Glomerular endothelial cell (primary cell): Measurements from ENCODE around the gene U2AF2. TPM values are rescaled to one million over a fixed set of nuclear protein-coding genes. Genes with fewer than 3 reads are reported as not detected.

Experiments
- DNase-seq: peaks from one replicate; pipeline ENCODE4 v3.0.0-alpha.2; 2011; ENCODE audit warnings: low read depth, low spot score; ENCODE audit errors: extremely low read depth
- total RNA-seq: library from RNA; depleted of rRNA; stranded (reverse); fragments of >200 nt; gene quantifications from 2 replicates; pipeline ENCODE4 v1.2.3, GENCODE V29; 2015

The U2AF2 gene
- total RNA-seq, 1 donor from 2014 or later = 150 TPM

DNA sequence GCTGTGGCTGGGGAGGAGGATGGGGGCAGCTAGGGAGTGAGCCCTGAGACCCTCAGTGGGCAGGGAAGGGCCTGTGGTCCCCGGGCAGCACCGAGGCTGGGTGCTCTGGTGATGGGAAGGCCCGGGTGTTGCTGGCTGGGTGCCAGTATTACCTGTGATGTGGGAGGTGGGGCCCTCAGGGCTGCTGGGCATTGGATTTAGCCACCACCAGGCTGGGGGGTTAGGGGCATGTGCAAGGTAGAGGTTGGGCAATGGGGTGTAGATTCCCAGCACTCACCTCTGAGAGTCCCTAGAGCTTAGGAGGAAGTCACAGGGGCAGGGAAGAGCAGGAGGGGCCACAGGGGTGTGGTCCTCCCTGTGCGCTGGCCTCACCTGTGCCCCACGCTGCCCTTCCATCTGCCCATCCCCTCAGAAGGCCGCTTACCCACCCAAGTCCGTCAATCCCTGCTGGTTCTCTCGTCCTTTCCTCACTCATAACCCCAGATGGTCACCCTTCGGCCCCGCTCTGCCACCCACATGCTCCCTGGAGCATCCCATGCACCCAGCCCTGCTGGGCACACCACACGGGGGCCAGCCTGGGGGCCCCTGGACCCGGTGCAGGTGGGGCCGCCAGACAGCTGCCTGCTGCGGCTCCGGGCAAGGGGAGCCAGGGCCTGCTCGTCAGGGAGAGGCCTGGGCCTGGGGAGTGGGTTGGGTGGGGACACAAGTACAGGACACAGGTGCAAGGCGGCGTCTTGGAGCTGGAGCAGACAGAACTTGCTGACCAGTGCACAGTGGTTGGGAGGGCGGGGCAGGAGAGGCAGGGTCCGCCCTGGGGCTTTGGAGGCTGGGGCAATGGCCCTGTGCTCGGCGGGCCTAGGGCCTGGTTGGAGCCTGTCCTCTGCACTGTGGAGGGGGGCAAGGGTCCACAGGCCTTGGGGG is 32.7 kb downstream of the U2AF2 start:
- no peak for DNase-seq

DNA sequence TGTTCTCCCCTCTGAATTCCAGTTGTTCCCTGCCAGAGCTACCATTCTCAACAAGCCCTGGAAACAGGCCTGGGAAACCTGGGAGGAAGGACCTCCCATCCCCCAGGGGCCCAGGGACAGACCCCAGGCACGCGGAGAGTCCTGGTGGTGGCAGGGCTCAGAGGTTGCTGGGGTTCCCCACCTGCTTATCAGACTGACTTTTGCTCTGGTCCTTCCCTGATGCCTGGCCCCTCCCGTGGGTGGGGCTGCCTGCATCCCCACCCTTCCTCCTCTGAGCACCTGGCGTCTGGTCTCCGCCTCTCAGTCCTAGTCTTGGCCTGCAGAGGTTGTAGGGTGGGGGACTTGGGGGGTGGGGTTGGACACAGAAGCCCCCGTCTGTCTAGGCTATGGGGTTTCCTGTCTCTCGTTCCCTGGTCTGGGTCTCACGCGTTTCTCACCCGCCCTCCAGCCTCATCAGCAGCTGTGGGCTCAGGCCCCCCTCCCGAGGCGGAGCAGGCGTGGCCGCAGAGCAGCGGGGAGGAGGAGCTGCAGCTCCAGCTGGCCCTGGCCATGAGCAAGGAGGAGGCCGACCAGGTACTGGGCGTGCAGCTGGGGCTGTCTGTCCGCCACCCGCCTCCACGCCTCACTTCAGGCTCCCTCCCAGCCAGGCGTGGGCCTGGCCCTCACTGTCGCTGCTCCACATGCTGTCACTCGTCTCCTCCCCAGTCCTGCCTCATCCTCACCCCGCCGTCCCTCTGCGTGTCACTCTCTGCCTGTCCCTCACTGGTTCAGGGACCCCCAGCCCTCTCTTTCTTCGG is 33.8 kb downstream of the U2AF2 start:
- no peak for DNase-seq

DNA sequence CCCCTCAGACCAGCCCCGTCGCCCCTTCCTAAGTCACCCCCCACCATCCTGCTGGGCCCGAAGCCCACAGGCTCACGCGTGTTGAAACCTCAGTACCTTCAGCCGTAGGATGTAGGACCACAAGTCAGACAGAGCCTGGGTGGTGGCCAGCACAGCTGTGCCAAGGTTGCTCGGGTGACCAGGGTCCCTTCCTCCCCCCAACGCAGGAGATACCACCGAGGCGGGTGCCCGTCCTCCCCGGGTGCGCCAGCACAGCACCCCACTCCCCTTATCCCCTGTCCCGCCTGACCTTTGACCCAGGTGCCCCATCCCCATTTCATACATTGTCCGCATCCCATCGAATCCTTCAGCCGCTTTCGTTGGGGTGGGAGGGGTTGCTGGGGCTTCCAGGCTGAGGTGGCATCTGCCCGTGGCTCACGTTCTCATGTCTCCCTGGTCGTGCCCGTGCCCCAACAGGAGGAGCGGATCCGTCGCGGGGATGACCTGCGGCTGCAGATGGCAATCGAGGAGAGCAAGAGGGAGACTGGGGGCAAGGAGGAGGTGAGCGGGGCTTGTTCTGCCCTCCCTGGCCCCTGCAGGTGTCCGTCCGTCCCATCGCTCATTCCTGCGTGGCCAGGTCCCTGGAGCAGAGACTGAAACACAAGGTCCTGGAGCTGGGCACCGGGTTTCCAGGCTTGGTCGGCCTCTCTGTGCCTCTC is 34.7 kb downstream of the U2AF2 start:
- DNase-seq = no peak

GRCh38 chr19:55690109-55690768 is 35.4 kb downstream of the U2AF2 start:
- no peak for DNase-seq

- DNase-seq = no peak
Measured at GRCh38 chr19:55690769-55691545, 36.1 kb downstream of the U2AF2 start.

DNA sequence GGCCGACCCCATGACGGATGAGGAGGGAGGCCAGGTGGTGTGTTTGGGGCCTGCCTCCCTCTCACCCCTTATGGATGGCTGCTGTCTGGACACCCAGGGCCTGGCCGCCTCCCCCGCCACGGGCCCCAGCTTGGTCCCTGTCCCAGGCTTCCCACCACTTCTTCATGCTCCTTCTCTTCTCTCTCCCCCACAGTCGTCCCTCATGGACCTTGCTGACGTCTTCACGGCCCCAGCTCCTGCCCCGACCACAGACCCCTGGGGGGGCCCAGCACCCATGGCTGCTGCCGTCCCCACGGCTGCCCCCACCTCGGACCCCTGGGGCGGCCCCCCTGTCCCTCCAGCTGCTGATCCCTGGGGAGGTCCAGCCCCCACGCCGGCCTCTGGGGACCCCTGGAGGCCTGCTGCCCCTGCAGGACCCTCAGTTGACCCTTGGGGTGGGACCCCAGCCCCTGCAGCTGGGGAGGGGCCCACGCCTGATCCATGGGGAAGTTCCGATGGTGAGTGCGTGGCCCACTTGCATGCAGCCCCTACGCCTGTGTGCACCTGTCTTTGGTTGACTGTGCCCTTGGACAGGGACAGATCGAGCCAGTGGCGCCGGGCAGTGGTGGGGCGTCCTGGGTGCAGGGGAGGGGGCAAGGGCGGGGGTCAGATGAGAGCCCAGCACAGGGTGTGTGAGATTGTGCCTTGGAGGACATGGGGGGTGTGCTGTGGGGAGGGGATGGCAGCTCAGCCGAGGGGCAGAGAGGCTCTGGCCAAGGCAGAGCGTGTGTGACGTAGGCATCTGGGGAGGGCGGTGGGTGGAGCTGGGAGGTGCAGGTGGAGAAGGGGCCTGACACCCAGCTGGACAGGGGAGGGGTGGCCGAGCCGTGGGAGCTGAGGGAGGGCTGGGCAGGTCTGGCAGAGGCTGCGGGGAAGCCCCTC is 37.0 kb downstream of the U2AF2 start:
- DNase-seq = no peak

- no peak for DNase-seq
Measured at GRCh38 chr19:55692681-55693081, 37.8 kb downstream of the U2AF2 start.

DNA sequence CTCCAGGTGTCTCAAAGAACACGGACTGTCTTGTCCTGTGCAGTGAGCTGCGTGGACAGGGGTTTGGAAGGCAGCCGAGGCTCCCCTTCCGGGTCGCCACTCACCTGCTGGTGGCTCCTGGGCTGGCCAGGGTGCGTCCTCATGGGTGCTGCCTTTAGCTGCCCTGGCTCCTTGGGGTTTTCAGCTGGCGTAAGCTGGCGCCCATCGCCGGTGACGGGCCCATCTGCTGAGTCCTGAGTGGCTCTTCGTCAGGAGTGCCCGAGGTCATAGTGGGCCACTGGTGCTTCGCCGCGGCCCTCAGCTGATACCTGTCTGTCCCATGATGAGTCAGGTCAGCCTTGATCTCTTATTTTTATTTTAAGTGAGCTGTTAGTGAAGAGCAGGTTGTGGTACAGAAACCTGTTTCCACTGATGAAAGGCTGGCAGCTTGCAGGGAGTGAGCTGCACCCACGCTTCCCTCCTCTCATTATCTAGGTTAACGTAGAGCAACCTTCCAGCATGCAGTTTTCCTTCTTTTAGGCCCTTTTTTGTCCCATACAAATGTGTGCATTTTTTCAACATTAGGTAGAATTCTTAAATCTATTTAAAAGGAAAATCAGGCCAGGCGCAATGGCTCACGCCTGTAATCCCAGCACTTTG is 38.6 kb downstream of the U2AF2 start:
- no peak for DNase-seq

- DNase-seq = no peak
Measured at GRCh38 chr19:55694241-55694655, 39.4 kb downstream of the U2AF2 start.

DNA sequence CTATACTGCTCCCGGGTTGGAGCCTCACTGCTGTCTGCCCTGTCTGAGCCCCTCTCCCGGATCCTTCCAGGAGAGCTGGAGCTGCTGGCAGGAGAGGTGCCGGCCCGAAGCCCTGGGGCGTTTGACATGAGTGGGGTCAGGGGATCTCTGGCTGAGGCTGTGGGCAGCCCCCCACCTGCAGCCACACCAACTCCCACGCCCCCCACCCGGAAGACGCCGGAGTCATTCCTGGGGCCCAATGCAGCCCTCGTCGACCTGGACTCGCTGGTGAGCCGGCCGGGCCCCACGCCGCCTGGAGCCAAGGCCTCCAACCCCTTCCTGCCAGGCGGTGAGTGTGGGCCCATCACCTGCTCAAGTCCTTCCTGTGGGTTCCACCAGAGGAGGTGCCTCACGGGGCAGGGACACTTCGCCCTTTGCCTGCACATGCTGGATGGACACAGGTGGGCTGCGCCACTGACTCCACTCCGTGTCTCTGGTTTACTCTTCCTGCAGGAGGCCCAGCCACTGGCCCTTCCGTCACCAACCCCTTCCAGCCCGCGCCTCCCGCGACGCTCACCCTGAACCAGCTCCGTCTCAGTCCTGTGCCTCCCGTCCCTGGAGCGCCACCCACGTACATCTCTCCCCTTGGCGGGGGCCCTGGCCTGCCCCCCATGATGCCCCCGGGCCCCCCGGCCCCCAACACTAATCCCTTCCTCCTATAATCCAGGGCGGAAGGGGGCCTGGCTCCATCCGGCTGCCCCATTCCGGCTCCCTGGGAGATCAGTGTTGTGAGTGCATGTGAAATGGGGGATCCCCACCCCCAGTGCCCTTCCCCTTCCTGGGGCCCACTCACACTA is 40.0 kb downstream of the U2AF2 start:
- no peak for DNase-seq

DNA sequence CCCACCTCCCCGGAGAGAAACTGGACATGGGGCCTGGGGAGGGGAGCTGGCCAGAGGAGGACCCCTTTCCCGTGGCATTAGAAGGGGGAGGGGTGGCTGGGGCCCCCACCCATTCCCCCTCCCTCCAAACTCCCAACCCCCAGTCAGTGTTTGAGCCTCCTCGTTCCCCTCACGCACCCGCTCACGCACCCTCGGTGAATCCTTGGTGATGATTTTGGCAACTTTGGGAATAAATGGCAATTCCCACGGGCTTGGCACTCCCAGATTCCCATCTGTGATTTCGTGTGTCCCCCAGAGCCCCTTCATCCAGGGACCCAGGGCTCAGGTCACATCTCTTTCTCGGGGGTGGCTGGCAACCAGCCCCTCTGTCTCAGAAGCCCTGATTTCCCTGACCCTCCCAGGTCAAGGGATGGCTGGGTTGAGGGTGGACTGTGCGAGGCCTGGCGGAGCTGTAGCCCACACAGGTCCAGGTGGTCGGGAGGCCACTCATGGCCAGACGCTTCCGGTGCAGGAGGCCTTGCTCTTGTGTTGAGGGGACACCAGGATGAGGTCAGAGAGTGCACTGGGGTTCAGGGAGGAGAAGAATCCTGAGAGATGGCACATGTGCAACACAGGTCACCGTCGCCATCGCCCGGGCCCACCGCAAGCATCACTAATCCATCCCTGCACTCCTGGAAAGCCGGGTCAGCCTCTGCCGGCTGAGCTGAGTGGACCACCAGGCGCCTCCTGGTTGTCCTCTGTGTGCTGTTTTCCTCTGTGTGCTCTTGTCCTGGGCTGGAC is 40.9 kb downstream of the U2AF2 start:
- DNase-seq = no peak

DNA sequence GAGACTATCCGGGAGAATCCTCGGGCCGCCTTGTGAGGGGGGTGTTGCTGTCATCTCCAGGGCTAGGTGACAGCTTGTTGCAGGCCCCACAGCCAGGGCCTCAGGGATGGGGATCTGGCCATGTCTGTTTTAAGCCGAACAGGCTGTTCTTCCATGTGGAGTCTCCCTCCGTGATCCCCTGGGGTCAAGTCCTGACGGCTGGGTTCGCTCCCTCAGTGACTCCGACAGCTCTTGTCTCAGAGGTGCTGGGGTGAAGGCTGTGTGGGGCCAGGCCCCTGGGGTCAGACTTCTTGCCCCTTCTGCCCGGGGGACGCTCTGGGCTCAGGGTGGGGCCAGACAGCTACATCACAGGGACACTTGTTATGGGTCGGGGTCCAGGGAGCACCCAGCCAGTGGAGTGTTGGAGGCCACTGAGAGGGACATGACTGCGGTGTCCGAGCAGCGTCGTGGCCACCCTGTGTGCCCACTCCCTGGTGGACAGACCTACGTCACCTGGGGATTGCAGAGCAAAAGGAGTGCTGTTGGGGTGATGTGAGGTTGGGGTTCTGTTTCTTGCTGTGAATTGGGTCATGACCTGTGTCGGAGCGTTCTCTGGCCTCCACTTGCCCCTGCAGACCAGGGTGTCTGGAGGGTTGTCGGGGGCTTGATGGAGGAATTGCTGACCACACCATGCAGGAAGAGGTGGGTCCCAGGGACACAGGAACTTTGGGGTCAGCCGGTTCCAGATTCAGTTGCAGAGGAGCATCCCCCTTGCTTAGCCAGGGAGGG is 41.6 kb downstream of the U2AF2 start:
- no peak for DNase-seq

- no peak for DNase-seq
Measured at GRCh38 chr19:55697069-55697440, 42.2 kb downstream of the U2AF2 start.

GRCh38 chr19:55697698-55698097 is 42.9 kb downstream of the U2AF2 start:
- no peak for DNase-seq

GRCh38 chr19:55698256-55698655 is 43.4 kb downstream of the U2AF2 start:
- no peak for DNase-seq

GRCh38 chr19:55699221-55699620 is 44.4 kb downstream of the U2AF2 start:
- no peak for DNase-seq
